K562 (cell line): ENCODE data around the gene CSNK1A1. TPM values are rescaled to one million over a fixed set of nuclear protein-coding genes. Genes with fewer than 3 reads are reported as not detected.

Source experiments
- BCOR ChIP-seq: fragments of 450-650 bp; IDR thresholded peaks from 2 replicates; pipeline ENCODE4 v1.6.1; 2016
- GABPB2 ChIP-seq: fragments of 250-450 bp; sonication (Bioruptor Pico); conservative IDR thresholded peaks from 2 replicates; pipeline ENCODE4 v1.5.1; 2021; ENCODE audit warnings: mild to moderate bottlenecking
- HCFC1 ChIP-seq: IDR thresholded peaks from 2 replicates; pipeline ENCODE4 v1.6.1; 2012; ENCODE audit warnings: low read depth, low read length, improper control_type of control experiment
- HDAC3 ChIP-seq: fragments of 450-650 bp; IDR thresholded peaks from 2 replicates; pipeline ENCODE4 v1.6.1; 2018; ENCODE audit warnings: borderline replicate concordance, mild to moderate bottlenecking, moderate library complexity; ENCODE audit not compliant: partially characterized antibody
- JUN ChIP-seq, 2 experiments: sonication (generic) in 1 of 2; formaldehyde crosslinking in 1 of 2; IDR thresholded peaks; 2 replicates each; pipeline versions ENCODE4 v1.6.1 to v1.8.0; 2012 to 2022; ENCODE audit warnings: borderline replicate concordance in 2 of 2, mild to moderate bottlenecking in 2 of 2, improper control_type of control experiment in 1 of 2, low read depth in 1 of 2, low read length in 1 of 2, missing genetic modification reagents in 1 of 2
- KDM4B ChIP-seq, 2 experiments: fragments of 450-650 bp in 1 of 2; sonication (generic) in 1 of 2; IDR thresholded peaks; 2 replicates each; pipeline ENCODE4 v1.6.1; 2016 to 2017; ENCODE audit warnings: borderline replicate concordance in 2 of 2, antibody characterized with exemption in 1 of 2, low read depth in 1 of 2, mild to moderate bottlenecking in 1 of 2
- MXI1 ChIP-seq: IDR thresholded peaks from 2 replicates; pipeline ENCODE4 v1.6.1; 2011; ENCODE audit warnings: low read depth, mild to moderate bottlenecking, improper control_type of control experiment, low read length
- NRF1 ChIP-seq, 2 experiments: fragments of 450-650 bp; IDR thresholded peaks in 1 of 2; conservative IDR thresholded peaks in 1 of 2; 2 replicates each; pipeline ENCODE4 v1.6.1; 2014; ENCODE audit warnings: mild to moderate bottlenecking in 2 of 2
- OTX1 ChIP-seq: fragments of 450-650 bp; formaldehyde crosslinking; IDR thresholded peaks from 2 replicates; pipeline ENCODE4 v1.4.0; 2022; ENCODE audit warnings: mild to moderate bottlenecking
- PHF20 ChIP-seq: fragments of 450-650 bp; IDR thresholded peaks from 2 replicates; pipeline ENCODE4 v1.6.1; 2018; ENCODE audit not compliant: partially characterized antibody
- RCOR1 ChIP-seq, 2 experiments: IDR thresholded peaks; 2 replicates each; pipeline ENCODE4 v1.6.1; 2012; ENCODE audit warnings: low read depth in 2 of 2, low read length in 2 of 2, borderline replicate concordance in 1 of 2, improper control_type of control experiment in 1 of 2
- RHOXF2B ChIP-seq: fragments of 250-450 bp; sonication (Bioruptor Pico); conservative IDR thresholded peaks from 2 replicates; pipeline ENCODE4 v1.5.1; 2021
- SMC3 ChIP-seq: conservative IDR thresholded peaks from 2 replicates; pipeline ENCODE4 v1.6.1; 2011; ENCODE audit warnings: low read depth, low read length, improper control_type of control experiment; ENCODE audit not compliant: insufficient read depth
- ZBTB17 ChIP-seq: fragments of 450-650 bp; formaldehyde crosslinking; IDR thresholded peaks from 2 replicates; pipeline ENCODE4 v1.4.0; 2020; ENCODE audit warnings: mild to moderate bottlenecking
- ZKSCAN8 ChIP-seq: fragments of 200-800 bp; sonication (Bioruptor generic); IDR thresholded peaks from 2 replicates; pipeline ENCODE4 v1.6.1; 2016; ENCODE audit warnings: missing genetic modification characterization, missing compliant biosample characterization
- ZNF232 ChIP-seq: sonication (generic); formaldehyde crosslinking; IDR thresholded peaks from 2 replicates; pipeline ENCODE4 v1.8.0; 2022; ENCODE audit warnings: mild to moderate bottlenecking, missing genetic modification reagents
- ZNF507 ChIP-seq: conservative IDR thresholded peaks from 2 replicates; pipeline ENCODE4 v1.6.1; 2017; ENCODE audit warnings: missing genetic modification characterization, missing compliant biosample characterization
- polyA plus RNA-seq, 8 experiments: library from polyadenylated mRNA; depleted of rRNA in 4 of 8; stranded (reverse) in 5 of 8; unstranded in 3 of 8; fragments of >200 nt; fragmentation: Nextera tagmentation in 2 of 8; fragmentation: Illumina TruSeq in 1 of 8; extraction: Ambion mirVana in 2 of 8; extraction: Trizol in 1 of 8; gene quantifications; 2 replicates each; pipeline versions ENCODE4 v1.2.1 to v1.2.3, GENCODE V29; 2011 to 2014; ENCODE audit warnings: inconsistent platforms in 1 of 8, missing spikeins in 1 of 8
- total RNA-seq, 7 experiments: library from RNA; depleted of rRNA in 6 of 7; stranded (reverse); fragments of >200 nt in 6 of 7; fragmentation: Illumina TruSeq in 2 of 7; extraction: Trizol in 2 of 7; gene quantifications; 2 replicates each; pipeline versions ENCODE4 v1.2.1 to v1.2.3, GENCODE V29; 2011 to 2021; ENCODE audit warnings: low replicate concordance in 1 of 7
- TF ChIP-seq, protein P1 (sequence below): sonication (generic); formaldehyde crosslinking; IDR thresholded peaks from 2 replicates; pipeline ENCODE4 v1.8.1; 2023; ENCODE audit warnings: missing genetic modification reagents, mild to moderate bottlenecking, borderline replicate concordance
- TF ChIP-seq, protein P2 (sequence below): IDR thresholded peaks from 2 replicates; pipeline ENCODE4 v1.6.1; 2016; ENCODE audit warnings: missing genetic modification characterization, missing compliant biosample characterization
- TF ChIP-seq, protein P3 (sequence below): fragments of 450-650 bp; conservative IDR thresholded peaks from 2 replicates; pipeline ENCODE4 v1.6.1; 2016; ENCODE audit warnings: missing genetic modification characterization, low read depth, mild to moderate bottlenecking, missing compliant biosample characterization, moderate library complexity

CSNK1A1 gene
- total and polyA plus RNA-seq, 9 of the 15 experiments (the other 6 are each of a cell fraction or from before 2014, with no cell fraction given), result 49.1 to 196 (median 154) TPM

DNA sequence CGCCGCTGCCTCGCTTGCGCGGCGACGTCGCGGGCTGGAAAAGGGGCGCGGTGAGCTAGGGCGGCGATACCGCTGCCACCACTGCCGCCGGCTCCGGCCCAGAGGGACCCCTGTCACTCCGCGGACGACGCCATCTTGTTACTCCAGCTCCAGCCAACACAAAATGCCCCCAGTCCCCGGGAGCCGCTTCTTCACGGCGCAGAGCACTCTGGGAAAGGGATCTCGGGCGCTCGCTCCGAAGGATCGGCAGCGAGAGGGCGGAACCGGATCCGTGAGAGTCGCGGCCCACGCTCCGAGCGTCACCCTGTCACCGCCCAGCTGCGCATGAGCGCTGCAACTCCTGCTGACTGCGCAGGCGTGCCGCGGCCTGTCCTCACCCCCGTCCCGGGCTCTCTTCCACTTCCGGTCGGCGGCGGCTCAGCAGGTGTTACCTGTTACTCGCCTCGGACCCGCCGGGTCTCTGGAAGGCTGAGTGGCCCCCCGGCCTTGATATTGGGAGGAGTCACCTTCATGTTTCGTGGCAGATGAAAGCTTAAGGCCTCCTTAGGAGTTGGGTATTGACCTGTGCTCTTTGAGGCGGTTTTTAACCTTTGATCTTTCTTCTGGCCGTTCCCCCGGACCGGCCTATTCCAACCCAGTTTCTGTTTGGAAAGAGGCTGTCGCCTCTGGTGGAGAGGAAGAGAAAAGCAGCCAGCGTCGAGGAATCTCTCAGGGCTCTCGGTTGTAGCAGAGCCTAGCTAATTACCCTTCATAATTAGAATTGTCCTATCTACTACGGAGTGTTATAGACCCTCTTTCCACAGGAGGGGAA lies at the start of gene CSNK1A1 (continued):
- TF ChIP-seq KDM4B (IDR thresholded peaks at IDR 0.05; ENCODE audit: borderline replicate concordance in 2 of 2, low read depth in 1 of 2) (peak in 1 of 2 experiments; percentile 68; a peak in 1 of 4 replicates), ZKSCAN8 (no peak), JUN (IDR thresholded peaks at IDR 0.05; ENCODE audit: borderline replicate concordance, low read depth, low read length) (peak; percentile 46; the same call in 1 of the 2 replicates), JUN (CRISPR knock-in tag; IDR thresholded peaks at IDR 0.05; ENCODE audit: borderline replicate concordance) (no peak; the same call in 1 of the 2 replicates), ZNF232 (CRISPR knock-in tag) (no peak), PHF20 (peak; percentile 61), HDAC3 (no peak), NRF1 (conservative IDR thresholded peaks at IDR 0.05 in 1 of 2, IDR thresholded peaks at IDR 0.05 in 1 of 2) (peak; percentile 99), HCFC1 (peak; percentile 61), SMC3 (0 out of 2 replicates have a peak, but pooled peaks have one; percentile 19), MXI1 (peak; percentile 20; the same call in 1 of the 2 replicates), ZNF507 (tag) (no peak), RHOXF2B (CRISPR knock-in tag) (no peak), BCOR (no peak), ZBTB17 (CRISPR knock-in tag) (no peak), GABPB2 (CRISPR knock-in tag) (no peak), OTX1 (no peak), RCOR1 (IDR thresholded peaks at IDR 0.05; ENCODE audit: borderline replicate concordance in 1 of 2, low read depth in 2 of 2, low read length in 2 of 2) (peak; percentile 35 to 65; a peak in 3 of 4 replicates)
- TF ChIP-seq, protein P1, sequence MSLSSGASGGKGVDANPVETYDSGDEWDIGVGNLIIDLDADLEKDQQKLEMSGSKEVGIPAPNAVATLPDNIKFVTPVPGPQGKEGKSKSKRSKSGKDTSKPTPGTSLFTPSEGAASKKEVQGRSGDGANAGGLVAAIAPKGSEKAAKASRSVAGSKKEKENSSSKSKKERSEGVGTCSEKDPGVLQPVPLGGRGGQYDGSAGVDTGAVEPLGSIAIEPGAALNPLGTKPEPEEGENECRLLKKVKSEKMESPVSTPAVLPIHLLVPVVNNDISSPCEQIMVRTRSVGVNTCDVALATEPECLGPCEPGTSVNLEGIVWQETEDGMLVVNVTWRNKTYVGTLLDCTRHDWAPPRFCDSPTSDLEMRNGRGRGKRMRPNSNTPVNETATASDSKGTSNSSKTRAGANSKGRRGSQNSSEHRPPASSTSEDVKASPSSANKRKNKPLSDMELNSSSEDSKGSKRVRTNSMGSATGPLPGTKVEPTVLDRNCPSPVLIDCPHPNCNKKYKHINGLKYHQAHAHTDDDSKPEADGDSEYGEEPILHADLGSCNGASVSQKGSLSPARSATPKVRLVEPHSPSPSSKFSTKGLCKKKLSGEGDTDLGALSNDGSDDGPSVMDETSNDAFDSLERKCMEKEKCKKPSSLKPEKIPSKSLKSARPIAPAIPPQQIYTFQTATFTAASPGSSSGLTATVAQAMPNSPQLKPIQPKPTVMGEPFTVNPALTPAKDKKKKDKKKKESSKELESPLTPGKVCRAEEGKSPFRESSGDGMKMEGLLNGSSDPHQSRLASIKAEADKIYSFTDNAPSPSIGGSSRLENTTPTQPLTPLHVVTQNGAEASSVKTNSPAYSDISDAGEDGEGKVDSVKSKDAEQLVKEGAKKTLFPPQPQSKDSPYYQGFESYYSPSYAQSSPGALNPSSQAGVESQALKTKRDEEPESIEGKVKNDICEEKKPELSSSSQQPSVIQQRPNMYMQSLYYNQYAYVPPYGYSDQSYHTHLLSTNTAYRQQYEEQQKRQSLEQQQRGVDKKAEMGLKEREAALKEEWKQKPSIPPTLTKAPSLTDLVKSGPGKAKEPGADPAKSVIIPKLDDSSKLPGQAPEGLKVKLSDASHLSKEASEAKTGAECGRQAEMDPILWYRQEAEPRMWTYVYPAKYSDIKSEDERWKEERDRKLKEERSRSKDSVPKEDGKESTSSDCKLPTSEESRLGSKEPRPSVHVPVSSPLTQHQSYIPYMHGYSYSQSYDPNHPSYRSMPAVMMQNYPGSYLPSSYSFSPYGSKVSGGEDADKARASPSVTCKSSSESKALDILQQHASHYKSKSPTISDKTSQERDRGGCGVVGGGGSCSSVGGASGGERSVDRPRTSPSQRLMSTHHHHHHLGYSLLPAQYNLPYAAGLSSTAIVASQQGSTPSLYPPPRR (CRISPR knock-in tag), result 0 out of 2 replicates have a peak, but pooled peaks have one; percentile 62
- TF ChIP-seq, protein P2, sequence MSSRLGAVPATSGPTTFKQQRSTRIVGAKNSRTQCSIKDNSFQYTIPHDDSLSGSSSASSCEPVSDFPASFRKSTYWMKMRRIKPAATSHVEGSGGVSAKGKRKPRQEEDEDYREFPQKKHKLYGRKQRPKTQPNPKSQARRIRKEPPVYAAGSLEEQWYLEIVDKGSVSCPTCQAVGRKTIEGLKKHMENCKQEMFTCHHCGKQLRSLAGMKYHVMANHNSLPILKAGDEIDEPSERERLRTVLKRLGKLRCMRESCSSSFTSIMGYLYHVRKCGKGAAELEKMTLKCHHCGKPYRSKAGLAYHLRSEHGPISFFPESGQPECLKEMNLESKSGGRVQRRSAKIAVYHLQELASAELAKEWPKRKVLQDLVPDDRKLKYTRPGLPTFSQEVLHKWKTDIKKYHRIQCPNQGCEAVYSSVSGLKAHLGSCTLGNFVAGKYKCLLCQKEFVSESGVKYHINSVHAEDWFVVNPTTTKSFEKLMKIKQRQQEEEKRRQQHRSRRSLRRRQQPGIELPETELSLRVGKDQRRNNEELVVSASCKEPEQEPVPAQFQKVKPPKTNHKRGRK (tag), result no peak
- TF ChIP-seq, protein P3, sequence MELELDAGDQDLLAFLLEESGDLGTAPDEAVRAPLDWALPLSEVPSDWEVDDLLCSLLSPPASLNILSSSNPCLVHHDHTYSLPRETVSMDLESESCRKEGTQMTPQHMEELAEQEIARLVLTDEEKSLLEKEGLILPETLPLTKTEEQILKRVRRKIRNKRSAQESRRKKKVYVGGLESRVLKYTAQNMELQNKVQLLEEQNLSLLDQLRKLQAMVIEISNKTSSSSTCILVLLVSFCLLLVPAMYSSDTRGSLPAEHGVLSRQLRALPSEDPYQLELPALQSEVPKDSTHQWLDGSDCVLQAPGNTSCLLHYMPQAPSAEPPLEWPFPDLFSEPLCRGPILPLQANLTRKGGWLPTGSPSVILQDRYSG, result no peak
